ENCODE data around the gene TMA7.
"Not testable (repeated sequence)": the region's sequence is repeated elsewhere in the genome, so short reads cannot be mapped to it uniquely, and the experiment has no call there.

The TMA7 gene

DNA sequence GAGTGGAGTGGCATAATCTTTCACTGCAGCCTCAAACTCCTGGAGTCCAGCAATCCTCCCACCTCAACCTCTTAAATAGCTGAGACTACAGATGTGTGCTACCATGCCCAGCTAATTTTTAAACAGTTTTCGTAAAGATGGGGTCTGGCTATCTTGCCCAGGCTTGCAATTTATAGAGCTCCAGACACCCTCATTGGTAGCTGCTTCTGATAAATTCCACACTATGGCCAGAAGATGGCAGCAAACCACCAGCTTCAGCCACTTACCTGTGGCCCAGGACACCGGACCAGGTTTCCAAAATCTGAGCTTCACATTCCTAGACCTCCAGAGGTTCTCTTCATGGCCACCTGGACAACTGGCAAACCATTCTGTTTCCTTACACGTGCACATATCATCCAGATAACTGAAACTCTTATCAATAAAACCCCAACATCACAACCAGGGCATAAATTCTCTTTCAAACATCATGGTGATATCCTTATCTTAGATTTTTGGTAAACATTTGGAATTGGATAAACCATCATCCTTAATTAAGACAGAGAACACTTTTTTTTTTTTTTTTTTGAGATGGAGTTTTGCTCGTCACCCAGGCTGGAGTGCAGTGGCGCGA is 39.1 kb upstream of the TMA7 start:
- TF ChIP-seq, protein P1, sequence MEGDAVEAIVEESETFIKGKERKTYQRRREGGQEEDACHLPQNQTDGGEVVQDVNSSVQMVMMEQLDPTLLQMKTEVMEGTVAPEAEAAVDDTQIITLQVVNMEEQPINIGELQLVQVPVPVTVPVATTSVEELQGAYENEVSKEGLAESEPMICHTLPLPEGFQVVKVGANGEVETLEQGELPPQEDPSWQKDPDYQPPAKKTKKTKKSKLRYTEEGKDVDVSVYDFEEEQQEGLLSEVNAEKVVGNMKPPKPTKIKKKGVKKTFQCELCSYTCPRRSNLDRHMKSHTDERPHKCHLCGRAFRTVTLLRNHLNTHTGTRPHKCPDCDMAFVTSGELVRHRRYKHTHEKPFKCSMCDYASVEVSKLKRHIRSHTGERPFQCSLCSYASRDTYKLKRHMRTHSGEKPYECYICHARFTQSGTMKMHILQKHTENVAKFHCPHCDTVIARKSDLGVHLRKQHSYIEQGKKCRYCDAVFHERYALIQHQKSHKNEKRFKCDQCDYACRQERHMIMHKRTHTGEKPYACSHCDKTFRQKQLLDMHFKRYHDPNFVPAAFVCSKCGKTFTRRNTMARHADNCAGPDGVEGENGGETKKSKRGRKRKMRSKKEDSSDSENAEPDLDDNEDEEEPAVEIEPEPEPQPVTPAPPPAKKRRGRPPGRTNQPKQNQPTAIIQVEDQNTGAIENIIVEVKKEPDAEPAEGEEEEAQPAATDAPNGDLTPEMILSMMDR (conservative IDR thresholded peaks at IDR 0.05), result peak; percentile 84
- no peak for TF ChIP-seq ZFX (IDR thresholded peaks at IDR 0.05)
- H3K27ac ChIP-seq, result no peak overlapping the region

DNA sequence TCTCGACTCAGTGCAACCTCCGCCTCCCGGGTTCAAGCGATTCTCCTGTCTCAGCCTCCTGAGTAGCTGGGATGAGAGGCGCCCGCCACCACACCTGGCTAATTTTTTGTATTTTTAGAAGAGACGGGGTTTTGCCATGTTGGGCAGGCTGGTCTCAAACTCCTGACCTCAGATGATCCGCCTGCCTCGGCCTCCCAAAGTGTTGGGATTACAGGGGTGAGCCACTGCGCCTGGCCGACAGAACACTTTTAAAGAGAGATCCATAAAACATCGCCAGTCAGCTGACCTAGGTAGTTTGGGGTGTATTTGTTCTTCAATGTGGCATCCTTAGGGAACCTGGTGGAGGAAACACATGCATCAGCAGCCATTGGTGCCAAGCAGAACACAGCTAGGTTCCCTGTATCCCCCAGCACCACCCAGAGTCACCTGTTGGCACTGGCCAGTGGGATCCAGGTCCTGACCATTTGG is 38.6 kb upstream of the TMA7 start:
- H3K27ac ChIP-seq, result not testable (repeated sequence)

DNA sequence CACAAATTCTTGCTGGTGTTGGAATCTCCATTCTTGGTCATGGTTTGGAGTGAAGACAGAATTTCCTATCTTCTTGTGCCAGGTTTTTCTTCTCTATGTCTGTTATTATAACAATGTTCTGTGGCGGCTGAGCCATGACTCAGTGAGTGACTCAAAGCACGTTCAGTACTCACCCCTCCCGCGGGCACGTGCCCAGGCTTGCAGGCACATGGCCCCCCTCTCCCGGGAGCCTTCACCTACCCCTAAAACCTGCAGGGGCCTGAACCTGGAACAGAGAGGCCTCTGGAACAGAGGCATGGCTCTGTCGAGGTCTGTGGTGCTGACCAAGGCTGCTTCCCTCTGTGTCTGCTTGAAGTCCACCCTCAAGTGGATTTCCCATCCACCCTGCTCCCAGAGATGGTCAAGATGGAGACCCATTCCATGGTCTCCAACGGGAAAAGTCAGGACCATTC is 37.8 kb upstream of the TMA7 start:
- H3K27ac ChIP-seq, result no peak overlapping the region
- TF ChIP-seq ZFX (IDR thresholded peaks at IDR 0.05), result no peak
- TF ChIP-seq, protein P1 (conservative IDR thresholded peaks at IDR 0.05), result no peak

DNA sequence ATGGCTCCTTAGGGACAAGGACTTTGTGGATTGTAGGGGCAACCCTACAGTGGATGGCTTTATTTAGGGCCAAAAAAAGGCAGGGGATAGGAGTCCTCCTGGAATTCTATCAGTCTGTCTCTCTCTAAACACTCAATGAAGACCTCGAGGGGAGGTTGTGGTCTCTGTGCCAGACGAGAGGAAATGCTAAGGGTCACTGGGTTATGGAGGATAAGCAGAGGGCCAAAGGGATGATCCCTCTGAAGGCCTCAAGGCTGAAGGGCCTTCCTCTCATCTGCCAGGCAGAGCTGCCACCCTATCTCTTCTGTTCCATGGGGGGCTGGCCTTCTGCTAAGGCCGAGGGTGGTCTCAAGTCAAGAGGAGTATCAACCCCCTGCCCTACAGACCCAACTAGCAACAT is 37.1 kb upstream of the TMA7 start:
- no peak overlapping the region for H3K27ac ChIP-seq
- TF ChIP-seq, protein P1 (conservative IDR thresholded peaks at IDR 0.05), result no peak
- no peak for TF ChIP-seq ZFX (IDR thresholded peaks at IDR 0.05)

DNA sequence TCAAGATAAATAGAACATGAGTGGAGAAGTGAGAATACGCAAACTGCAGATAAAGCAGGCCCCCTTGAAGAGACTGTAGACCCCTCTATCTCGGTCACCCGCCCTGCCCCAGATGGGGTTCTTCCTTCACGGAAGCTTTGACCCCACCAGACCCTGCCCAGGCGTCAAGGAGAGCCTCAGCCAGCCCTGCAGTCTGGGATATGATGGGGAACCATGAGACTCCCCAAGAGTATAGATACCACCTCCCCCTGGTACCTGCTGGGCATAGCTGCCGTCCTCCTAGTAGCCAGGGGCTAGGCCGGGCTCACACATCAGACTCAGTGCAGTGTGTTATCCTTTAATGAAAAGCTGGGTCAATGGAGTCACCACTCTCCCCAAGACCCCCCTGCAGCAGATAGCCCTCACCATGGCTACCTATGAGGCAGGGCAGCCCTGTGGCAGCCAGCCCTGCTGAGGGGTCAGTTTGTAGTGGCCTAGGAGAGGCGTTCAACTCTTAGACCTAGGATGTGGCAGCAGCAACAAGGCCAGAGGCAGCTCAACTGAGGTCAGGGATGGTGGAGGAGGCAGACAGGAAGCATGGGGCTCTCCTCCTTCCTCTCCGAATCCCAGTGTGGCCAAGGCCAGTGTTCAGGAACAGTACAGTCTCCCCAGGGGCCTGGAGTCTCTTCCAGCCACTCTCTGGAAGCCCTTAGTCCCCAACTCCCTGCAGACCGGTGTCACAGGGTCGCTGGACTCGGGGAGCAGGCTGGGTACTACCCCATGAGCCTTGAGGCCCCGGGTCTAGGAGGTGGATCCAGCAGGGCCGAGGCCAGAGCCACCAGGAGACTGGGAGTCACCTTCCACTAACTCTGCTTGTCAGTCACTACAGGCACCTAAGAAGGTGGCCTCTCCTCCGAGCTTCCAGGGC is 36.3 kb upstream of the TMA7 start:
- TF ChIP-seq, protein P1 (conservative IDR thresholded peaks at IDR 0.05), result no peak
- no peak for TF ChIP-seq ZFX (IDR thresholded peaks at IDR 0.05)
- H3K27ac ChIP-seq, result no peak overlapping the region

DNA sequence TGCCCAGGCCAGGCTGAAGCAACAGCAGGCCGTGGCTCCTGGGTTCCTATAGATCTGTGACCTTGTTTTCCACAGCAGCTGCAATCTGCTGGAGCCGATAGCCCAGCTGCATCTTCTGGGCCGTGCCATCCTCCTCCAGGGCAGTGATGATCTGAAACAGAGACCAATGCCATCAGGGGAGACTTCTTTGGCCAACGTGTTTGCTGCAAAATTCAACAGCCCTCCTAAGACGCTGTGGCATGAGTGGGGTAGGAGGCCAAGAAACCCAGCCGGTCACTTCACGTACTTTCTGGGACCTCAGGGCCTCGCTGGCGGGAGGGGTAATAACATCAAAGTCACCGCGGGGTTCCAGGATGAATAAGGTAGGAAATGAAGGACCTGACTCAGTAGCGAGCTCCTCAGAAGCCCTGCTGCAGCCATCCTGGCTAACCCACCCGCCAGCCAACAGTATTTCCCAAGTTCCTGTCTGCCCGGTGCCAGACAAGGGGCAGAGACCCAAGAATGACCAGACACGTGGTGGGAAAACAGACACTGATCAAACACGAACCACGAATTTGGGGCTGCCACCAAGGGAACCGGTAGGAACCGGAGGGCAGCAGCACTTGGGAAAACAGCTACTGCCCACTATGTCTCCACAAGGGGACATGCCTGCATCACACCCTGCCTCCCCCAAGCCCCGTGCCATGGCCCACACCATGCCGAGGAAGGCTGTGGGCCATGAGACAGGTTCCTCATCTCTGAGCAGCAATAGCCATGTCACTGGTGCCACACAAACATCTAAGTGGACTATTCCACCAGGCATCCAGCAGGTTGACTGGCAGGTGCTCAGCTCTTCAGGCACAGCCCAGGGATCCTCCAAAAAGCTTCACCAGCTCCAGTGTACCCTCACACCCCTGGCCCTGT is 35.4 kb upstream of the TMA7 start:
- H3K27ac ChIP-seq, result no peak overlapping the region
- TF ChIP-seq, protein P1 (conservative IDR thresholded peaks at IDR 0.05), result no peak
- no peak for TF ChIP-seq ZFX (IDR thresholded peaks at IDR 0.05)

DNA sequence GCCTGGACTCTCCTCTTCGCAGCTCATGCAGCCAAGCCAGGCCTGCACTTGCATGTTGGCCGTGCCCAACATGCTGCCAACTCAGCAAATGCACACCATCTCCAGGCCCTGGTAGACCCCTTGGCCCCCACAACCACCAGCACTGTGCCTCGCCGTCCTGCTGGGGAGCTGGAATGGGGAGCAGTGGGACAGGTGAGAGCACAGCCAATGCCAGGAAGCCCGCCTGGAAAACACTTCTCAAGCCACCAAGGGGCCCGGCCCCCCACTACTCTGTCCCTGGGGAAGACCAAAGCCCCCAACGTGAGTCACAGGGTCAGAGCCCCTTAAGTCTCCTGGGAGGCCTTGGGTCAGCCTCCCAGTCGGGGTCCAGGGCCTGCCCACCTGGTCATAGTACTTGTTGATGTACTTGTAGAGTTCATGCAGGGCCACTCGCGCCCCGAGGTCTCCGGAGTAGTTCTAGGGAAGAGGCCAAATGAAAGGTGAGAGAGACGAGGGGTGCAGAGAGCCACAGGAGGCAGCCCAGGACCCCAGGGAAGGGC is 34.6 kb upstream of the TMA7 start:
- no peak for TF ChIP-seq ZFX (IDR thresholded peaks at IDR 0.05)
- TF ChIP-seq, protein P1 (conservative IDR thresholded peaks at IDR 0.05), result no peak
- no peak overlapping the region for H3K27ac ChIP-seq

All from C4-2B (cell line).